ENCODE data around the gene SLIT1. TPM values are rescaled to one million over a fixed set of nuclear protein-coding genes. Genes with fewer than 3 reads are reported as not detected.

Gene SLIT1
- total RNA-seq, 1 donor, result not detected

GRCh38 chr10:97097084-97097433, 88.7 kb downstream of the SLIT1 start:
- no peak overlapping the region for H3K4me2 ChIP-seq (ENCODE audit: insufficient read depth, low read length)
- H3K36me3 ChIP-seq (ENCODE audit: insufficient read depth, low read length), result no peaks in the 10 kb centered on the region
- H3K27ac ChIP-seq (ENCODE audit: low read depth, low read length), result no peak overlapping the region
- DNase-seq (ENCODE audit: insufficient read length, low spot score, missing footprints), result no peak
- TF ChIP-seq, protein P1, sequence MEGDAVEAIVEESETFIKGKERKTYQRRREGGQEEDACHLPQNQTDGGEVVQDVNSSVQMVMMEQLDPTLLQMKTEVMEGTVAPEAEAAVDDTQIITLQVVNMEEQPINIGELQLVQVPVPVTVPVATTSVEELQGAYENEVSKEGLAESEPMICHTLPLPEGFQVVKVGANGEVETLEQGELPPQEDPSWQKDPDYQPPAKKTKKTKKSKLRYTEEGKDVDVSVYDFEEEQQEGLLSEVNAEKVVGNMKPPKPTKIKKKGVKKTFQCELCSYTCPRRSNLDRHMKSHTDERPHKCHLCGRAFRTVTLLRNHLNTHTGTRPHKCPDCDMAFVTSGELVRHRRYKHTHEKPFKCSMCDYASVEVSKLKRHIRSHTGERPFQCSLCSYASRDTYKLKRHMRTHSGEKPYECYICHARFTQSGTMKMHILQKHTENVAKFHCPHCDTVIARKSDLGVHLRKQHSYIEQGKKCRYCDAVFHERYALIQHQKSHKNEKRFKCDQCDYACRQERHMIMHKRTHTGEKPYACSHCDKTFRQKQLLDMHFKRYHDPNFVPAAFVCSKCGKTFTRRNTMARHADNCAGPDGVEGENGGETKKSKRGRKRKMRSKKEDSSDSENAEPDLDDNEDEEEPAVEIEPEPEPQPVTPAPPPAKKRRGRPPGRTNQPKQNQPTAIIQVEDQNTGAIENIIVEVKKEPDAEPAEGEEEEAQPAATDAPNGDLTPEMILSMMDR (IDR thresholded peaks at IDR 0.05; ENCODE audit: extremely low read depth, low read depth, low read length), result no peak
- H2AFZ ChIP-seq (ENCODE audit: low read length), result no peak overlapping the region
- H3K79me2 ChIP-seq (ENCODE audit: insufficient read depth, low read length), result no peaks in the 10 kb centered on the region
- H4K20me1 ChIP-seq (ENCODE audit: insufficient read depth, low read length), result no peaks in the 10 kb centered on the region
- no peaks in the 10 kb centered on the region for H3K4me1 ChIP-seq (ENCODE audit: insufficient read depth, low read length)
- H3K4me3 ChIP-seq (ENCODE audit: insufficient read depth, low read length), result no peak overlapping the region
- peaks cover 24% of the 10 kb centered on the region for H3K27me3 ChIP-seq (ENCODE audit: insufficient read depth, low read length)
- H3K9me3 ChIP-seq (ENCODE audit: low read depth, low read length), result no peaks in the 10 kb centered on the region

DNA sequence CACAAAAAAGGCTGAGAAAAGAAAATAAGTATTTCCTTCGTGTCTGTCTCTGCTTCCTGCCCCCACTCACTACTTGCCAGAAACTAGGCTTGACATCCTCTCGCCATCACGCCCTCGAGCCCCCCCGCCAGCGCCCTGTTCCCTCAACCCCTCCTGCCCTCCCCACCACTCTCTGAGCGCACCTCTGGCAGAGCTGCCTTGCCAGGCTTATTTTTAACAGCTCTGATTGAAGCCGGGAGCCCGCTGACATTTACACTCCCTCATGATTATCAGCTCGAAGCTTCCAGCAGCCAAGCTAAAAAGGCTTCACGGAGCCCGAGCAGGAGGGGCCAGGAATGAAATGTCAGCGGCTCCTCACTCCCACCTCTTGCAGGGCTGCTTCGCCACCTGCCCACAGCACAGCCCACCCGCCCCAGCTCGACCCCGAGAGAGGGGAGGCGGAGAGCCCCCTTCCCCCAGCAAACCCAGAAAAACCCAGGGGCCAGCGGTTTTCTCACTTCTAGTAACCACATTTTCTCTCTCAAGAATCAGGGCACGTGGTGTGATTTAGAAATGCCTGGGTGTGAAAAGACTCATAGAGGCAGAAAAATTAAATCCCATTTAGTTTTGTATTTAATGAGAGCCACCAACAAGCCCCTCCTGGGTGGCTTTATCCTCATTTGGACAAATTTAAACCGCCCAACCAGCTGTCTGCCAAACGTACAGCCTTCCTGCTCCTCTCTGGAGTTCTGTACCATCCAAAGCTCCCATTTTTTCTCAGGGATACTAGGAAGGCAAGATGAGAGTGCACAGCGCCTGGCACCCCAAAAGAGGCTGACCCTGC, 89.3 kb downstream of the SLIT1 start:
- Histone ChIP-seq H3K4me3 (ENCODE audit: insufficient read depth, low read length) (no peak overlapping the region), H3K27me3 (ENCODE audit: insufficient read depth, low read length) (peaks cover 24% of the 10 kb centered on the region)
- TF ChIP-seq, protein P1 (IDR thresholded peaks at IDR 0.05; ENCODE audit: extremely low read depth, low read depth, low read length), result no peak

DNA sequence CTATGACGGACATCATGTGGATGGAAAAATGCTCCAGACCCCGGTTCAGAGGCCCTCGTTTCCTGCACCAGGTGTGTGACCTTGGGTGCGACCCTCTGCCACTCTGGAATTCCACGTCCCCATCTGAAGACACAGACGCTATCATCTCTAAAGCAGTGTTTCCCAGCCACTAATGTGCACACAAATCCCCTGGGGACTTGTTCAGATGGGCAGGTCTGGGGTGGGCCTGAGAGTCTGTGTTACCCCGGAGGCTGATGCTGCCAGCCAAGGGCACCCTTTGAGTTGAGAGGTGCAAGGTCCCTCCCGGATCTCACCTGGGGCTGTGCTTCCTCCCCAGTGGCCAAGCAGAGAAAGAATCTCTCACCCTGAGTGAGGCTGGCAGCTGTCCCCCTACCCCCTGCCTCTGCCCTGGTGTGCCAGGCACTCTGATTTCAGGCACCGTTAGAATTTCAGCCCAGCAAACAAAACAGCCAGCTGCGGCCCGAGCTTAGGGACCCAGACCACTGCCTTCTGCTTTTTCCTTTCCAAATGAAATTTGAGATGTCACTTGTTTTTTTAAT, 90.0 kb downstream of the SLIT1 start:
- Histone ChIP-seq H3K4me1 (ENCODE audit: insufficient read depth, low read length) (no peaks in the 10 kb centered on the region), H3K27me3 (ENCODE audit: insufficient read depth, low read length) (peaks cover 25% of the 10 kb centered on the region), H3K4me3 (ENCODE audit: insufficient read depth, low read length) (no peak overlapping the region), H3K4me2 (ENCODE audit: insufficient read depth, low read length) (no peak overlapping the region), H4K20me1 (ENCODE audit: insufficient read depth, low read length) (no peaks in the 10 kb centered on the region), H3K79me2 (ENCODE audit: insufficient read depth, low read length) (no peaks in the 10 kb centered on the region), H2AFZ (ENCODE audit: low read length) (no peak overlapping the region), H3K36me3 (ENCODE audit: insufficient read depth, low read length) (no peaks in the 10 kb centered on the region), H3K27ac (ENCODE audit: low read depth, low read length) (no peak overlapping the region), H3K9me3 (ENCODE audit: low read depth, low read length) (no peaks in the 10 kb centered on the region)
- TF ChIP-seq, protein P1 (IDR thresholded peaks at IDR 0.05; ENCODE audit: extremely low read depth, low read depth, low read length), result no peak
- DNase-seq (ENCODE audit: insufficient read length, low spot score, missing footprints), result no peak

More for the DNA sequence above, 89.3 kb downstream of the SLIT1 start:
- Histone ChIP-seq H4K20me1 (ENCODE audit: insufficient read depth, low read length) (no peaks in the 10 kb centered on the region), H3K27ac (ENCODE audit: low read depth, low read length) (no peak overlapping the region), H3K4me1 (ENCODE audit: insufficient read depth, low read length) (no peaks in the 10 kb centered on the region), H3K4me2 (ENCODE audit: insufficient read depth, low read length) (no peak overlapping the region), H3K79me2 (ENCODE audit: insufficient read depth, low read length) (no peaks in the 10 kb centered on the region), H3K9me3 (ENCODE audit: low read depth, low read length) (no peaks in the 10 kb centered on the region), H2AFZ (ENCODE audit: low read length) (no peak overlapping the region), H3K36me3 (ENCODE audit: insufficient read depth, low read length) (no peaks in the 10 kb centered on the region)
- no peak for DNase-seq (ENCODE audit: insufficient read length, low spot score, missing footprints)

GRCh38 chr10:97090644-97091043, 95.1 kb downstream of the SLIT1 start:
- Histone ChIP-seq H3K27me3 (ENCODE audit: insufficient read depth, low read length) (peaks cover 15% of the 10 kb centered on the region), H3K36me3 (ENCODE audit: insufficient read depth, low read length) (no peaks in the 10 kb centered on the region)

More at GRCh38 chr10:97090644-97091043, 95.1 kb downstream of the SLIT1 start:
- Histone ChIP-seq H4K20me1 (ENCODE audit: insufficient read depth, low read length) (no peaks in the 10 kb centered on the region), H2AFZ (ENCODE audit: low read length) (no peak overlapping the region), H3K4me2 (ENCODE audit: insufficient read depth, low read length) (no peak overlapping the region), H3K4me3 (ENCODE audit: insufficient read depth, low read length) (no peak overlapping the region), H3K4me1 (ENCODE audit: insufficient read depth, low read length) (no peaks in the 10 kb centered on the region), H3K27ac (ENCODE audit: low read depth, low read length) (no peak overlapping the region), H3K9me3 (ENCODE audit: low read depth, low read length) (no peaks in the 10 kb centered on the region), H3K79me2 (ENCODE audit: insufficient read depth, low read length) (no peaks in the 10 kb centered on the region)
- TF ChIP-seq, protein P1 (IDR thresholded peaks at IDR 0.05; ENCODE audit: extremely low read depth, low read depth, low read length), result no peak
- no peak for DNase-seq (ENCODE audit: insufficient read length, low spot score, missing footprints)

Measured in osteoblast (primary cell).